Sigmoid colon (tissue), 7 donors: ENCODE data around the gene AUTS2. TPM values are rescaled to one million over a fixed set of nuclear protein-coding genes. Genes with fewer than 3 reads are reported as not detected.

Experiments
- polyA plus RNA-seq, 3 donors: library from polyadenylated mRNA; stranded (reverse); fragments of 200-250 nt; gene quantifications; one replicate each; pipeline ENCODE4 v1.2.3, GENCODE V29; 2013
- small RNA-seq, 3 donors: library from RNA; depleted of rRNA; stranded (forward); fragments of <200 nt; gene quantifications; one replicate each; pipeline ENCODE3, GENCODE V24; 2016
- total RNA-seq, 4 donors: library from RNA; depleted of rRNA; stranded (reverse); fragments of >200 nt; gene quantifications; one replicate each; pipeline ENCODE4 v1.1.0, GENCODE V29; 2016
- donor health status: healthy with polysubstance abuse.
- donor health status: Bipolar disorder and iron deficiency.
- donor health status: healthy.

AUTS2 gene
- total and polyA plus RNA-seq, 7 donors: 3.6 to 55.7 (median 25.5) TPM

Small RNA genes lying within 50 kb of the gene (small RNA-seq; reads per million reads assigned to genes)
- 0 reads per million in 3 donors for gene AC073873.1
